SH-SY5Y (cell line): ENCODE measurements around the gene WHRN.

Source experiments
- GATA2 ChIP-seq: IDR thresholded peaks from 2 replicates; pipeline ENCODE4 v1.6.1; 2011; ENCODE audit warnings: mild to moderate bottlenecking, low read depth, low read length
- GATA3 ChIP-seq: IDR thresholded peaks from 2 replicates; pipeline ENCODE4 v1.6.1; 2011; ENCODE audit warnings: low read depth, mild to moderate bottlenecking, low read length, moderate library complexity

DNA sequence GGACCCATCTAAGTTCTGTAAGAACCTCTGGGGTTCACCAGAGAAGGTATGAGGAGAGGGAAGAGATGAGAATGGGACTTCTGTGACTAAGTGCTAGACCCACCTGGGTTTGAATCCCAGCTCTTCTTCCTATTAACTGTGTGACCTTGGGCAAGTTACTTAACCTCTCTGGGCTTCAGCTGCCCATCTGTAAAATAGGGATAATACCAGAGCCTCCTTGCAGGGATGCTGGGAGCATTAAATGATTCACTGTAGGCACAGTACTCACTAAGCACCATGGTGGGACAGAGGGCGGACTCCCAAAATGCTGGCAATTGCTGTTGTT, 53.6 kb downstream of the WHRN start:
- TF ChIP-seq GATA2 (no peak), GATA3 (no peak)
